Hepatocyte (in vitro differentiated cells): Measurements from ENCODE around the gene TMEM267.

Source experiments
- EZH2 ChIP-seq: fragments of 200-600 bp; sonication (generic); IDR thresholded peaks from 2 replicates; pipeline ENCODE4 v1.6.1; 2016; ENCODE audit warnings: antibody characterized with exemption, mild to moderate bottlenecking, borderline replicate concordance
- EZH2phosphoT487 ChIP-seq: fragments of 200-600 bp; sonication (generic); IDR thresholded peaks from one replicate; pipeline ENCODE4 v1.6.1; 2018; ENCODE audit warnings: antibody characterized with exemption, mild to moderate bottlenecking, low read depth, moderate library complexity; ENCODE audit not compliant: unreplicated experiment, severe bottlenecking
- TF ChIP-seq, protein P1 (sequence below): fragments of 200-600 bp; sonication (generic); IDR thresholded peaks from 2 replicates; pipeline ENCODE4 v1.5.1; 2016; ENCODE audit warnings: antibody characterized with exemption, mild to moderate bottlenecking; ENCODE audit not compliant: poor library complexity

DNA sequence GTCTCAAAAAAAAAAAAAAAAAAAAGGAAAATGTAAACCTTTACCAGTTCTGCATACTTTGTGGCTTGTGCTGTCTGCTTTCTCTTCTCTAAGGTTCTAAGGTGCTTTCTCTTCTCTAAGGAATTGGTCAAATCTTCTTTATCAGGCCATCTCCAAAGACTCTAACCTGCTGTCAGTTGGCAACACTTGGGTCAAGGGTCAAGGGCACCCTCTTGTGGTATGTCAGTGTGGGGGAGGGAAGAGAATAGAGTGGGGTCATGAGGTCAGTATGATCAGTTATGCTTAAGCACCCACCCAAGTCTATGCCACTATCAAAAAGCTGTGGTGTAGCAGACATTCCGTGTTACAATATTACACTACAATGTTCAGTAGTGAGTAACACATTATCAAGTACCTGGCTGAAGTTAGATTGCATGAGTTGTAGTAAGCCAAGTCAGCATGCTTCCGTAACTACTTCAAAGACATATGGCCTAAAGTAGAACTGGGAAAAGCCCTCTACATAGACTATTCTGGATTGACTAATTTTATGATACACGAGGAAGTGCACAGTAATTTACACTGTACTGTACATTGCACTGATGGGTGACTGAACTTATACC is 46.5 kb downstream of the TMEM267 start:
- TF ChIP-seq, protein P1, sequence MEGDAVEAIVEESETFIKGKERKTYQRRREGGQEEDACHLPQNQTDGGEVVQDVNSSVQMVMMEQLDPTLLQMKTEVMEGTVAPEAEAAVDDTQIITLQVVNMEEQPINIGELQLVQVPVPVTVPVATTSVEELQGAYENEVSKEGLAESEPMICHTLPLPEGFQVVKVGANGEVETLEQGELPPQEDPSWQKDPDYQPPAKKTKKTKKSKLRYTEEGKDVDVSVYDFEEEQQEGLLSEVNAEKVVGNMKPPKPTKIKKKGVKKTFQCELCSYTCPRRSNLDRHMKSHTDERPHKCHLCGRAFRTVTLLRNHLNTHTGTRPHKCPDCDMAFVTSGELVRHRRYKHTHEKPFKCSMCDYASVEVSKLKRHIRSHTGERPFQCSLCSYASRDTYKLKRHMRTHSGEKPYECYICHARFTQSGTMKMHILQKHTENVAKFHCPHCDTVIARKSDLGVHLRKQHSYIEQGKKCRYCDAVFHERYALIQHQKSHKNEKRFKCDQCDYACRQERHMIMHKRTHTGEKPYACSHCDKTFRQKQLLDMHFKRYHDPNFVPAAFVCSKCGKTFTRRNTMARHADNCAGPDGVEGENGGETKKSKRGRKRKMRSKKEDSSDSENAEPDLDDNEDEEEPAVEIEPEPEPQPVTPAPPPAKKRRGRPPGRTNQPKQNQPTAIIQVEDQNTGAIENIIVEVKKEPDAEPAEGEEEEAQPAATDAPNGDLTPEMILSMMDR: no peak
- TF ChIP-seq EZH2: no peak
- no peak for TF ChIP-seq EZH2phosphoT487
